ENCODE measurements around the gene NEBL.

DNA sequence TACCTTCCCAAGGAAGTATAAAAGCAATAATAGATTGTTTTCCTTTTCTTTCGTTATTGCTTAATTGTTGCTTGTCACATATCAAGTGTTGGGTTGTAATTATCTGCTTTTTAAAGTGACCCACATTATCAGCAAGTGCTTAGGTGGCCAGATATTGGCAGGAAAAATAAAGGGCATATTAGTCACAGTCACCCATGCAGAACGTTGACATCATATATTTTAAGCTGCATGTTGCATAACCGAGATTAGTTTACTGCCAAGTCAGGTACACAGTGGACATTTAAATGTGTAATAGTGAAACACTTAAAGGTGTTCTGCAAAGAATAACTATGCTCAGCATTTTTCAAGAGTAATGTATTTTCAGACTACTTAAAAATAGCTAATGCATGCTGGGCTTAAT is 11.4 kb downstream of the NEBL start:
- TF ChIP-seq EZH2 (IDR thresholded peaks at IDR 0.05; ENCODE audit: low read depth, unreplicated experiment) (no peak), CTCF (conservative IDR thresholded peaks at IDR 0.05; ENCODE audit: low read depth in 2 of 2) (no peak), POLR2AphosphoS5 (IDR thresholded peaks at IDR 0.05; ENCODE audit: low read depth) (no peak), ETS1 (IDR thresholded peaks at IDR 0.05) (no peak), JUNB (IDR thresholded peaks at IDR 0.05; ENCODE audit: unreplicated experiment) (no peak), EZH2phosphoT487 (IDR thresholded peaks at IDR 0.05; ENCODE audit: unreplicated experiment) (no peak), STAT1 (IDR thresholded peaks at IDR 0.05; ENCODE audit: unreplicated experiment) (no peak)
- TF ChIP-seq, protein P1, sequence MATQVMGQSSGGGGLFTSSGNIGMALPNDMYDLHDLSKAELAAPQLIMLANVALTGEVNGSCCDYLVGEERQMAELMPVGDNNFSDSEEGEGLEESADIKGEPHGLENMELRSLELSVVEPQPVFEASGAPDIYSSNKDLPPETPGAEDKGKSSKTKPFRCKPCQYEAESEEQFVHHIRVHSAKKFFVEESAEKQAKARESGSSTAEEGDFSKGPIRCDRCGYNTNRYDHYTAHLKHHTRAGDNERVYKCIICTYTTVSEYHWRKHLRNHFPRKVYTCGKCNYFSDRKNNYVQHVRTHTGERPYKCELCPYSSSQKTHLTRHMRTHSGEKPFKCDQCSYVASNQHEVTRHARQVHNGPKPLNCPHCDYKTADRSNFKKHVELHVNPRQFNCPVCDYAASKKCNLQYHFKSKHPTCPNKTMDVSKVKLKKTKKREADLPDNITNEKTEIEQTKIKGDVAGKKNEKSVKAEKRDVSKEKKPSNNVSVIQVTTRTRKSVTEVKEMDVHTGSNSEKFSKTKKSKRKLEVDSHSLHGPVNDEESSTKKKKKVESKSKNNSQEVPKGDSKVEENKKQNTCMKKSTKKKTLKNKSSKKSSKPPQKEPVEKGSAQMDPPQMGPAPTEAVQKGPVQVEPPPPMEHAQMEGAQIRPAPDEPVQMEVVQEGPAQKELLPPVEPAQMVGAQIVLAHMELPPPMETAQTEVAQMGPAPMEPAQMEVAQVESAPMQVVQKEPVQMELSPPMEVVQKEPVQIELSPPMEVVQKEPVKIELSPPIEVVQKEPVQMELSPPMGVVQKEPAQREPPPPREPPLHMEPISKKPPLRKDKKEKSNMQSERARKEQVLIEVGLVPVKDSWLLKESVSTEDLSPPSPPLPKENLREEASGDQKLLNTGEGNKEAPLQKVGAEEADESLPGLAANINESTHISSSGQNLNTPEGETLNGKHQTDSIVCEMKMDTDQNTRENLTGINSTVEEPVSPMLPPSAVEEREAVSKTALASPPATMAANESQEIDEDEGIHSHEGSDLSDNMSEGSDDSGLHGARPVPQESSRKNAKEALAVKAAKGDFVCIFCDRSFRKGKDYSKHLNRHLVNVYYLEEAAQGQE (IDR thresholded peaks at IDR 0.05; ENCODE audit: unreplicated experiment), result no peak

Measured in GM23338 (cell line).